CD14-positive monocyte (primary cell): Measurements from ENCODE around the gene NANOS3. TPM values are rescaled to one million over a fixed set of nuclear protein-coding genes. Genes with fewer than 3 reads are reported as not detected.

Source experiments
- DNase-seq, 3 donors: peaks; one replicate each; pipeline ENCODE4 v3.0.0-alpha.2; 2011 to 2022
- H2AFZ ChIP-seq: 2 replicates; pipeline ENCODE4 v1.6.0; 2012; ENCODE audit warnings: mild to moderate bottlenecking, low read depth, low read length, inconsistent platforms; ENCODE audit not compliant: insufficient read depth, poor library complexity, severe bottlenecking
- H3K27ac ChIP-seq, 2 donors: 1 replicate in 1 of 2; 2 replicates in 1 of 2; pipeline ENCODE4 v1.5.1; 2012 to 2013; ENCODE audit warnings: low read length in 2 of 2, control low read depth in 1 of 2, inconsistent platforms in 1 of 2, low read depth in 1 of 2, mild to moderate bottlenecking in 1 of 2
- H3K27me3 ChIP-seq, 2 donors: one replicate each; pipeline versions ENCODE4 v1.6.0 to v1.6.1; 2011 to 2013; ENCODE audit warnings: low read length in 2 of 2; ENCODE audit not compliant: control insufficient read depth in 2 of 2, insufficient read depth in 2 of 2
- H3K36me3 ChIP-seq, 2 donors: replicated peaks in 1 of 2; 1 replicate in 1 of 2; 2 replicates in 1 of 2; pipeline versions ENCODE4 v1.5.1 to v1.6.1; 2012 to 2013; ENCODE audit warnings: low read length in 2 of 2, control low read depth in 1 of 2, inconsistent platforms in 1 of 2, mild to moderate bottlenecking in 1 of 2; ENCODE audit not compliant: insufficient read depth in 2 of 2, control insufficient read depth in 1 of 2
- H3K4me1 ChIP-seq, 2 donors: 1 replicate in 1 of 2; 2 replicates in 1 of 2; pipeline versions ENCODE4 v1.5.1 to v1.6.1; 2012 to 2013; ENCODE audit warnings: low read length in 2 of 2, control low read depth in 1 of 2, inconsistent platforms in 1 of 2, mild to moderate bottlenecking in 1 of 2, moderate library complexity in 1 of 2; ENCODE audit not compliant: insufficient read depth in 2 of 2, control insufficient read depth in 1 of 2
- H3K4me2 ChIP-seq: replicated peaks from 2 replicates; pipeline ENCODE3; 2012; ENCODE audit warnings: low read length, moderate library complexity, mild to moderate bottlenecking; ENCODE audit not compliant: poor library complexity, severe bottlenecking; ENCODE audit errors: extremely low read depth
- H3K4me3 ChIP-seq, 3 experiments: fragments of 200-600 bp in 1 of 3; sonication (generic) in 1 of 3; replicated peaks in 1 of 3; 1 replicate in 2 of 3; 2 replicates in 1 of 3; pipeline ENCODE4 v1.5.1; 2011 to 2013; ENCODE audit warnings: low read length in 3 of 3, mild to moderate bottlenecking in 3 of 3, control low read depth in 2 of 3, low read depth in 2 of 3, inconsistent platforms in 1 of 3, moderate library complexity in 1 of 3
- H3K79me2 ChIP-seq: 2 replicates; pipeline ENCODE4 v1.6.0; 2012; ENCODE audit warnings: mild to moderate bottlenecking, control low read depth, inconsistent platforms, low read length, moderate library complexity; ENCODE audit not compliant: insufficient read depth
- H3K9ac ChIP-seq: 2 replicates; pipeline ENCODE4 v1.6.0; 2017; ENCODE audit warnings: low read length, mild to moderate bottlenecking; ENCODE audit not compliant: insufficient read depth, poor library complexity, severe bottlenecking
- H3K9me3 ChIP-seq, 2 donors: replicated peaks in 1 of 2; 1 replicate in 1 of 2; 2 replicates in 1 of 2; pipeline versions ENCODE4 v1.5.1 to v1.6.1; 2012 to 2013; ENCODE audit warnings: low read length in 2 of 2, control low read depth in 1 of 2; ENCODE audit not compliant: control insufficient read depth in 1 of 2, insufficient read depth in 1 of 2
- H4K20me1 ChIP-seq: 2 replicates; pipeline ENCODE4 v1.6.0; 2012; ENCODE audit warnings: mild to moderate bottlenecking, low read length, control low read depth, moderate library complexity; ENCODE audit not compliant: insufficient read depth
- H3K27ac Mint-ChIP-seq, 7 donors: one replicate each; pipeline ENCODE4 v1.8.0; 2020; ENCODE audit warnings: mild to moderate bottlenecking in 7 of 7, mixed read lengths in 7 of 7, moderate library complexity in 6 of 7, inconsistent platforms in 2 of 7
- H3K27me3 Mint-ChIP-seq, 3 donors: one replicate each; pipeline ENCODE4 v1.8.0; 2021 to 2022; ENCODE audit warnings: low read depth in 3 of 3, mild to moderate bottlenecking in 3 of 3, mixed read lengths in 3 of 3, moderate library complexity in 3 of 3, inconsistent platforms in 1 of 3
- H3K36me3 Mint-ChIP-seq, 2 donors: one replicate each; pipeline ENCODE4 v1.8.0; 2020; ENCODE audit warnings: mixed read lengths in 2 of 2, inconsistent platforms in 1 of 2, mild to moderate bottlenecking in 1 of 2
- H3K4me1 Mint-ChIP-seq: one replicate; pipeline ENCODE4 v1.8.0; 2020; ENCODE audit warnings: mild to moderate bottlenecking, mixed read lengths
- H3K4me3 Mint-ChIP-seq, 2 donors: one replicate each; pipeline ENCODE4 v1.8.0; 2020; ENCODE audit warnings: mild to moderate bottlenecking in 2 of 2, mixed read lengths in 2 of 2, moderate library complexity in 1 of 2
- H3K9me3 Mint-ChIP-seq, 7 donors: one replicate each; pipeline ENCODE4 v1.8.0; 2020 to 2022; ENCODE audit warnings: mixed read lengths in 7 of 7, mild to moderate bottlenecking in 6 of 7, moderate library complexity in 6 of 7, inconsistent platforms in 2 of 7
- WGBS: methylation state at CpG from one replicate; pipeline ENCODE4 v1.1.5; 2013; ENCODE audit warnings: missing lambda C conversion rate; ENCODE audit not compliant: insufficient coverage; 5-methylcytosine and 5-hydroxymethylcytosine counted together
- intact Hi-C, 2 donors: fragments of 100-400 bp; cut with micrococcal nuclease; formaldehyde crosslinking; loops; one replicate each; pipeline versions ENCODE4 v1.15.0 to v1.15.1; 2023
- polyA plus RNA-seq, 3 donors: library from polyadenylated mRNA; depleted of rRNA in 1 of 3; unstranded in 2 of 3; stranded (reverse) in 1 of 3; fragments of 300-500 nt in 2 of 3; fragments of >200 nt in 1 of 3; fragmentation: Illumina TruSeq in 2 of 3; gene quantifications; 1 replicate in 2 of 3; 2 replicates in 1 of 3; pipeline ENCODE4 v1.2.3, GENCODE V29; 2012 to 2021
- TF ChIP-seq, protein P1 (sequence below): fragments of 200-600 bp; IDR thresholded peaks from one replicate; pipeline ENCODE4 v1.8.0; 2022; ENCODE audit warnings: antibody characterized with exemption, mild to moderate bottlenecking

NANOS3 gene
- polyA plus RNA-seq, 3 donors, result not detected

DNA sequence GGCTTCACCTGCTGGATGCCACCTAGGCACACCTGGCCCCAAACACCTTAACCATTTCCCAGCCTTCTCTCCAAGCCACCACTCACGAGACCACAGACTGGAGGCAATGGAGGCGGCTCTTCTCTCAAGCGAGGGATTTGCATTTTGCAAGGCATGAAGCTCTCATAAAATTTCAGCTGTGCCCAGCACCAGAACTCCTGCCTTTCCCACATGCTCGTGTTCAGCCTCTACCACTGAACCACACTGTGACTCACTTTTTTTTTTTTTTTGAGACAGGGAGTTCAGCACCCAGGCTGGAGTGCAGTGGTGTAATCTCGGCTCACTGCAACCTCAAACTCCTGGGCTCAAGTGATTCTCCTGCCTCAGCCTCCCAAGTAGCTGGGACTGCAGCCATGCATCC is 10.6 kb downstream of the NANOS3 start:
- Histone ChIP-seq H3K4me2 (no peak overlapping the region), H3K9me3 (no peaks in the 10 kb centered on the region), H4K20me1 (no peaks in the 10 kb centered on the region), H3K9ac (no peak overlapping the region), H2AFZ (no peak overlapping the region), H3K36me3 (no peaks in the 10 kb centered on the region), H3K79me2 (no peaks in the 10 kb centered on the region), H3K4me1 (peaks cover 4 to 5% of the 10 kb centered on the region in 2 donors), H3K4me3 (no peak overlapping the region), H3K27ac (no peak overlapping the region), H3K27me3 (peaks cover 0 to 14% of the 10 kb centered on the region in 2 donors)
- 75% methylated on average over 4 of the region's 5 CpGs for WGBS
- no peak for DNase-seq
- Mint-ChIP-seq H3K36me3 (no peaks in the 10 kb centered on the region), H3K27ac (no peak overlapping the region), H3K27me3 (peaks cover 10 to 16% (median 14%) of the 10 kb centered on the region in 3 donors), H3K4me3 (no peak overlapping the region), H3K4me1 (peaks cover under 1% of the 10 kb centered on the region), H3K9me3 (peaks cover 0 to 2% (median 0%) of the 10 kb centered on the region in 7 donors)
- intact Hi-C loops, result loop anchor here (10.0 kb wide), 2 partner anchors 157 to 457 kb away; no protein-coding TSS in a partner anchor
- TF ChIP-seq, protein P1, sequence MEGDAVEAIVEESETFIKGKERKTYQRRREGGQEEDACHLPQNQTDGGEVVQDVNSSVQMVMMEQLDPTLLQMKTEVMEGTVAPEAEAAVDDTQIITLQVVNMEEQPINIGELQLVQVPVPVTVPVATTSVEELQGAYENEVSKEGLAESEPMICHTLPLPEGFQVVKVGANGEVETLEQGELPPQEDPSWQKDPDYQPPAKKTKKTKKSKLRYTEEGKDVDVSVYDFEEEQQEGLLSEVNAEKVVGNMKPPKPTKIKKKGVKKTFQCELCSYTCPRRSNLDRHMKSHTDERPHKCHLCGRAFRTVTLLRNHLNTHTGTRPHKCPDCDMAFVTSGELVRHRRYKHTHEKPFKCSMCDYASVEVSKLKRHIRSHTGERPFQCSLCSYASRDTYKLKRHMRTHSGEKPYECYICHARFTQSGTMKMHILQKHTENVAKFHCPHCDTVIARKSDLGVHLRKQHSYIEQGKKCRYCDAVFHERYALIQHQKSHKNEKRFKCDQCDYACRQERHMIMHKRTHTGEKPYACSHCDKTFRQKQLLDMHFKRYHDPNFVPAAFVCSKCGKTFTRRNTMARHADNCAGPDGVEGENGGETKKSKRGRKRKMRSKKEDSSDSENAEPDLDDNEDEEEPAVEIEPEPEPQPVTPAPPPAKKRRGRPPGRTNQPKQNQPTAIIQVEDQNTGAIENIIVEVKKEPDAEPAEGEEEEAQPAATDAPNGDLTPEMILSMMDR, result no peak

DNA sequence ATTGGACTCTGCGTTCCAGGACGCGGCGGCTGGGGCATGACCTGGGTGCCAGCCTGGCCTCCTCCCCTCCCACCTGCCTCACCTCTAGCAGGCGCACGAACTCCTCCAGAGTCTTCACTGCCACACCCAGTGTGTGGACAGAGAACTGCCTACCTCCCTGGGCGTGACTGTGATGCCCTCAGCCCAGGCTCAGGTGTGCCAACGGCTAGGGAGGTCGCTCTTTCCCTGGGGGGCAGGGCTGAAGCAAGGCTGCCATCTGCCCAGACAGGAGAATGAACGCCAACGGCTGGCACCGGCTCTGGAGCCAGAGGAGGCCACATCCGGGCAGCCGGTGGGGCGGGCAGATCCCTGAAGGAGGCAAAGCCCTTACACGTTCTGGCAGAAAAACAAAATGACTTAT is 11.3 kb downstream of the NANOS3 start:
- no peak overlapping the region for H3K27ac ChIP-seq
- DNase-seq, result no peak
- intact Hi-C loops, result loop anchor here (10.0 kb wide), 2 partner anchors 157 to 457 kb away; no protein-coding TSS in a partner anchor
- H3K27me3 ChIP-seq, result peaks cover 0 to 14% of the 10 kb centered on the region in 2 donors
- H3K4me2 ChIP-seq, result no peak overlapping the region
- WGBS, result 93% methylated on average over 15 of the region's 16 CpGs
- H3K36me3 ChIP-seq, result no peaks in the 10 kb centered on the region
- TF ChIP-seq, protein P1, result no peak
- no peak overlapping the region for H2AFZ ChIP-seq
- no peak overlapping the region for H3K4me3 Mint-ChIP-seq
- no peaks in the 10 kb centered on the region for H3K4me1 ChIP-seq
- peaks cover 10 to 16% (median 14%) of the 10 kb centered on the region in 3 donors for H3K27me3 Mint-ChIP-seq
- H4K20me1 ChIP-seq, result no peaks in the 10 kb centered on the region
- H3K9me3 ChIP-seq, result no peaks in the 10 kb centered on the region
- H3K4me3 ChIP-seq, result no peak overlapping the region
- peaks cover 0 to 2% (median 0%) of the 10 kb centered on the region in 7 donors for H3K9me3 Mint-ChIP-seq
- no peak overlapping the region for H3K9ac ChIP-seq
- no peaks in the 10 kb centered on the region for H3K36me3 Mint-ChIP-seq
- H3K79me2 ChIP-seq, result no peaks in the 10 kb centered on the region
- H3K27ac Mint-ChIP-seq, result no peak overlapping the region
- no peaks in the 10 kb centered on the region for H3K4me1 Mint-ChIP-seq
